ENCODE data around the gene CREG2. TPM values are rescaled to one million over a fixed set of nuclear protein-coding genes. Genes with fewer than 3 reads are reported as not detected.

The CREG2 gene
- total RNA-seq, 4 donors from 2014 or later = under 0.01 to 0.16 TPM; not detected in 2

- DNase-seq = no peak
- WGBS, 2 donors (ENCODE audit: low coverage in 1 of 2) = 57 to 85% methylated on average over 3 to 10 of the region's 10 CpGs
- no peaks in the 10 kb centered on the region for H3K9me3 ChIP-seq
- H3K27ac ChIP-seq = no peak overlapping the region
- H3K27me3 ChIP-seq = no peaks in the 10 kb centered on the region
- TF ChIP-seq EP300 (IDR thresholded peaks at IDR 0.05; ENCODE audit: low read depth) (no peak), POLR2A (IDR thresholded peaks at IDR 0.05) (no peak), POLR2AphosphoS5 (IDR thresholded peaks at IDR 0.05) (no peak)
- TF ChIP-seq, protein P1, sequence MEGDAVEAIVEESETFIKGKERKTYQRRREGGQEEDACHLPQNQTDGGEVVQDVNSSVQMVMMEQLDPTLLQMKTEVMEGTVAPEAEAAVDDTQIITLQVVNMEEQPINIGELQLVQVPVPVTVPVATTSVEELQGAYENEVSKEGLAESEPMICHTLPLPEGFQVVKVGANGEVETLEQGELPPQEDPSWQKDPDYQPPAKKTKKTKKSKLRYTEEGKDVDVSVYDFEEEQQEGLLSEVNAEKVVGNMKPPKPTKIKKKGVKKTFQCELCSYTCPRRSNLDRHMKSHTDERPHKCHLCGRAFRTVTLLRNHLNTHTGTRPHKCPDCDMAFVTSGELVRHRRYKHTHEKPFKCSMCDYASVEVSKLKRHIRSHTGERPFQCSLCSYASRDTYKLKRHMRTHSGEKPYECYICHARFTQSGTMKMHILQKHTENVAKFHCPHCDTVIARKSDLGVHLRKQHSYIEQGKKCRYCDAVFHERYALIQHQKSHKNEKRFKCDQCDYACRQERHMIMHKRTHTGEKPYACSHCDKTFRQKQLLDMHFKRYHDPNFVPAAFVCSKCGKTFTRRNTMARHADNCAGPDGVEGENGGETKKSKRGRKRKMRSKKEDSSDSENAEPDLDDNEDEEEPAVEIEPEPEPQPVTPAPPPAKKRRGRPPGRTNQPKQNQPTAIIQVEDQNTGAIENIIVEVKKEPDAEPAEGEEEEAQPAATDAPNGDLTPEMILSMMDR (IDR thresholded peaks at IDR 0.05) = no peak
- no peaks in the 10 kb centered on the region for H3K36me3 ChIP-seq
- in situ Hi-C loops (cut with MboI; ENCODE audit: low pct_ligation_motif_present in 1 of 4, low pct_unique_long_range_greater_than_20kb in 1 of 4, low sequenced_read_pairs in 3 of 4) = no loop called here
- no peak overlapping the region for H3K4me3 ChIP-seq
- H3K4me1 ChIP-seq = peaks cover 0 to 3% (median 0%) of the 10 kb centered on the region in 4 donors
- intact Hi-C loops (cut with DNase I; ENCODE audit: low total_unique reads) = no loop called here
Measured at GRCh38 chr2:101398116-101398821, 11.0 kb upstream of the CREG2 start.

DNA sequence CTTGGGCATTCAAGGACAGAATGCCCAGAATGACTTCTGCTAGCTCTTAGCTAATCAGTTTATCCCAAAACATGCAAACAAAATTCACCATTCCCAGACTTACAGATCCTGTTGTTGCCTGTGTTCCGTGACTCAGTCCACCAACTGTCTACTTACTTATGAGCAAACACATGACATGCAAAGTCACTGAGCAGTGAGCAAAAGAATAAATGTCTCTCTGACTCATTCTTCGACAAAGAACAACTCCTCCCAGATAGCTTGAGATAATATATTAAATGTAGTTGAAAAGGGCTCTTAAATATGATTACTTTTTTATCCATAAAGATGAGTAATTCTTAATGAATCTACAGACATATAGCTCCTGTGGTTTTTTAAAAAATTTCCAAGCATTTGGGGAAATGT, 9.0 kb upstream of the CREG2 start:
- TF ChIP-seq, protein P1 (IDR thresholded peaks at IDR 0.05) = no peak
- no peak for TF ChIP-seq POLR2AphosphoS5 (IDR thresholded peaks at IDR 0.05)
- no peak for TF ChIP-seq EP300 (IDR thresholded peaks at IDR 0.05; ENCODE audit: low read depth)
- TF ChIP-seq POLR2A (IDR thresholded peaks at IDR 0.05) = no peak
- H3K27ac ChIP-seq = no peak overlapping the region

DNA sequence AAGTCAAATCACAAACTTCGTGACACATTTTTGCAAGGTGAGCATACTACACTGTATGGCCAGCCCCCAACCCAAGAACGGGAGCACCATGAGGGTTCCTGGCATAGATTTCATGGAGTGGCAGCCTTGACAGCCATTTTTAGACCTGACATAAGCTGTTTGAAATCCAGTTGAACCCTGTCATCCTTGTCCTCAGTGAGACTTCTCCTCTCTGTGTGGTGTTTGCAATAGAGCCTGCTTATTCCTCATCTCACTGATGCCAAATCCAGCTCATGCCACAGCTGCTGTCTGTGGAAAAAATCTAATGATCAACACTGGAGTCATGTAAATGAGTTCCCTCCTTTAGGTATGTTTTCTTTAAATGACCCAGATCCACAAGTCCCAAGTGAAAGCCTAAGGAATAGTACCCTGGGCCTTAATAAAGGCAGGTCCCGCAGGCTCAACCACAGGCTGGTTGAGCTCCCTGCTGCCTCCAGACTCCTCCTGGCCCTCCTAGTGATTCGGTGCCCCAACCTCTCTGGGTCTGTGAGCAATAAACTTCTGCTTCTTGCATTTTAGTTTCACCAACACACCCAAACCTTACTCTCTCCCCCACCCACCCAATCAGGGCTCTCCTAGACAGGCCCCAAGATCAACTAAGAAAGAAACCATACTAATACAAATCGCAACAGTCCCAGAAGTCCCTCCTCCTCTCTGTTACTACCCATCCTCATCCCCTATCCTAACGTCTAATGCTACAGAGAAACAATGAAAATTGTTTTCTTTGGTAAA, 8.4 kb upstream of the CREG2 start:
- in situ Hi-C loops (cut with MboI; ENCODE audit: low pct_ligation_motif_present in 1 of 4, low pct_unique_long_range_greater_than_20kb in 1 of 4, low sequenced_read_pairs in 3 of 4) = no loop called here
- Histone ChIP-seq H3K4me1 (peaks cover 0 to 3% (median 0%) of the 10 kb centered on the region in 4 donors), H3K4me3 (no peak overlapping the region), H3K27ac (no peak overlapping the region), H3K9me3 (no peaks in the 10 kb centered on the region), H3K36me3 (no peaks in the 10 kb centered on the region), H3K27me3 (no peaks in the 10 kb centered on the region)
- TF ChIP-seq EP300 (IDR thresholded peaks at IDR 0.05; ENCODE audit: low read depth) = no peak
- TF ChIP-seq POLR2AphosphoS5 (IDR thresholded peaks at IDR 0.05) = no peak
- no peak for TF ChIP-seq POLR2A (IDR thresholded peaks at IDR 0.05)
- TF ChIP-seq, protein P1 (IDR thresholded peaks at IDR 0.05) = no peak
- intact Hi-C loops (cut with DNase I; ENCODE audit: low total_unique reads) = no loop called here
- no peak for DNase-seq
- 73 to 85% methylated on average over 4 to 6 of the region's 6 CpGs for WGBS, 2 donors (ENCODE audit: low coverage in 1 of 2)

More for the DNA sequence above, 9.0 kb upstream of the CREG2 start:
- in situ Hi-C loops (cut with MboI; ENCODE audit: low pct_ligation_motif_present in 1 of 4, low pct_unique_long_range_greater_than_20kb in 1 of 4, low sequenced_read_pairs in 3 of 4) (no loop called here), intact Hi-C loops (cut with DNase I; ENCODE audit: low total_unique reads) (no loop called here)
- Histone ChIP-seq H3K9me3 (no peaks in the 10 kb centered on the region), H3K4me1 (peaks cover 0 to 3% (median 0%) of the 10 kb centered on the region in 4 donors), H3K36me3 (no peaks in the 10 kb centered on the region), H3K27me3 (no peaks in the 10 kb centered on the region), H3K4me3 (no peak overlapping the region)
- DNase-seq = no peak
- 45 to 59% methylated on average over 1 to 2 of the region's 2 CpGs for WGBS, 2 donors (ENCODE audit: low coverage in 1 of 2)

GRCh38 chr2:101388232-101388631, 929 bp upstream of the CREG2 start:
- peaks cover 67% of the 10 kb centered on the region for H3K27me3 ChIP-seq
- H3K4me1 ChIP-seq = peaks cover 5 to 14% (median 11%) of the 10 kb centered on the region in 4 donors
- 40 to 45% methylated on average over 3 to 4 of the region's 4 CpGs for WGBS, 2 donors (ENCODE audit: low coverage in 1 of 2)
- in situ Hi-C loops (cut with MboI; ENCODE audit: low pct_ligation_motif_present in 1 of 4, low pct_unique_long_range_greater_than_20kb in 1 of 4, low sequenced_read_pairs in 3 of 4) = no loop called here
- H3K4me3 ChIP-seq = no peak overlapping the region
- intact Hi-C loops (cut with DNase I; ENCODE audit: low total_unique reads) = no loop called here
- no peak for TF ChIP-seq POLR2AphosphoS5 (IDR thresholded peaks at IDR 0.05)
- TF ChIP-seq EP300 (IDR thresholded peaks at IDR 0.05; ENCODE audit: low read depth) = no peak
- TF ChIP-seq, protein P1 (IDR thresholded peaks at IDR 0.05) = no peak
- no peak for TF ChIP-seq POLR2A (IDR thresholded peaks at IDR 0.05)
- no peaks in the 10 kb centered on the region for H3K9me3 ChIP-seq
- no peaks in the 10 kb centered on the region for H3K36me3 ChIP-seq
- H3K27ac ChIP-seq = no peak overlapping the region
- no peak for DNase-seq

Measured in transverse colon (tissue), 4 donors.